ENCODE data around the gene OSTM1.

The OSTM1 gene

DNA sequence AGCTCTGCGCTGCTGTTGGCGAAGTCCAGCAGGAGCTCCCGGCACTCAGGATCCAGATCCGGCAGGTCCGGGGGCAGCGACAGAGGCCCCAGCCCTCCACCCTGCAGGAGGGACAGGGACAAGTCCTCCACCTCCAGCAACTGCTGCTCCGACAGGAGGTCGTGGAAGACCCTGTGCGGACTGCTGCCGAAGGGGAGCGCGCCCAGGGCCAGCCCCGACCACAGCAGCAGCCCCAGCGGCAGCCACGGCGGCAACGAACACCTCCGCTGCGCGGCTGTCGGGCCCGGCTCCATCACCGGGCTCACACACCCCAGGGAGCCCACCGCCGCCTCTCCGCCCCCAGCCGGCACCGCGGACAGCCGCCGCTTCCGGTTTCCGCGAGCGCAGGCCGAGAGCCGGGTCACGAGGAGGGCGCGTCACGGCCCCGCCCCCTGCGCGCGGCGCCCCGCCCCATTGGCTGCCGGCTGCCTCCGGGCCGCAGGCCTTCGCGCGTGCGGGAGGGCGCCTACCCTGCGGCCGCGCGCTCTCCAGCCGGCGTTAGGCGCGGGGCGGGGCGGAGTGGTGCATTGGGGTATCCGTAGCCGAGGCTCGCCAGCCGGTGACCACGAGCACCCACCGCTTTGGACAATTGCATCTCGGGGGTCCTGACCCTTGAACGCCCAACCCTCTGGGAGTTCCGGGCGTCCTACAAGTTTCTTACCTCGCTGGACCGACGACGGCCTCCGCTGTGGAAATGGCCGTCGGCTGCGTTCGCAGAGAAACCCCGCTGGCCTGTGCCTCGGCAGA, at the start of gene OSTM1:
TSS of gene OSTM1 (minus strand) at position 383 of the 786 bp plus-strand sequence. CDS start at position 293, 90 bp downstream.
- H3K27ac ChIP-seq: peak within 1 kb of the TSS; percentile 76 to 81

GRCh38 chr6:108123946-108124345, 49.4 kb upstream of the OSTM1 start:
- Histone ChIP-seq H3K27ac (no peak overlapping the region), H3K4me3 (no peak overlapping the region)
- DNase-seq (ENCODE audit: low spot score): no peak
- TF ChIP-seq, protein P1, sequence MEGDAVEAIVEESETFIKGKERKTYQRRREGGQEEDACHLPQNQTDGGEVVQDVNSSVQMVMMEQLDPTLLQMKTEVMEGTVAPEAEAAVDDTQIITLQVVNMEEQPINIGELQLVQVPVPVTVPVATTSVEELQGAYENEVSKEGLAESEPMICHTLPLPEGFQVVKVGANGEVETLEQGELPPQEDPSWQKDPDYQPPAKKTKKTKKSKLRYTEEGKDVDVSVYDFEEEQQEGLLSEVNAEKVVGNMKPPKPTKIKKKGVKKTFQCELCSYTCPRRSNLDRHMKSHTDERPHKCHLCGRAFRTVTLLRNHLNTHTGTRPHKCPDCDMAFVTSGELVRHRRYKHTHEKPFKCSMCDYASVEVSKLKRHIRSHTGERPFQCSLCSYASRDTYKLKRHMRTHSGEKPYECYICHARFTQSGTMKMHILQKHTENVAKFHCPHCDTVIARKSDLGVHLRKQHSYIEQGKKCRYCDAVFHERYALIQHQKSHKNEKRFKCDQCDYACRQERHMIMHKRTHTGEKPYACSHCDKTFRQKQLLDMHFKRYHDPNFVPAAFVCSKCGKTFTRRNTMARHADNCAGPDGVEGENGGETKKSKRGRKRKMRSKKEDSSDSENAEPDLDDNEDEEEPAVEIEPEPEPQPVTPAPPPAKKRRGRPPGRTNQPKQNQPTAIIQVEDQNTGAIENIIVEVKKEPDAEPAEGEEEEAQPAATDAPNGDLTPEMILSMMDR (IDR thresholded peaks at IDR 0.05): no peak

More for the DNA sequence above, at the start of gene OSTM1:
- DNase-seq (ENCODE audit: low spot score): peak; percentile 91
- H3K4me3 ChIP-seq: peak within 1 kb of the TSS; percentile 82
- TF ChIP-seq, protein P1 (IDR thresholded peaks at IDR 0.05): no peak

DNA sequence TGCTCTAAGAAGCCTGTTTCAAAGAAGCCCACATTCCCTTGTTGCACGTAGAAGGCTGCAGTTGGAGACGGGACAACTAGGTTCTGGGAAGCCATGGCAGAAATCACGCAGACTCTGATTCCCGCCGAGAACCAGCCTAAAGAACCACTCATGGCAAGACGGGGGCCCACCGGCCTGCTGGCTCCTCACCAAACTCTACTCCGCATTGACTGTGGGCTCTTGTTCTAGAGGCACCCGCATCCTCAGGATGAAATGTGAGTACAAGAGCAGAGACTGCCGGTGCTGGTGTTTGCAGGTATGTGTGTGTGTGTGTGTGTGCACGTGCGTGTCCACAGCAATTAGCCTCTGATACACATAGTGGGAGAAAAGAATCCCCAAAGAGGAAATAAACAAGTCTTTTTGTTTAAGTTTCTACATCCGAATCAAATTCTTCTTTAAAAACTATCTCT, 49.0 kb upstream of the OSTM1 start:
- H3K4me3 ChIP-seq: no peak overlapping the region
- DNase-seq (ENCODE audit: low spot score): no peak
- H3K27ac ChIP-seq: no peak overlapping the region
- TF ChIP-seq, protein P1 (IDR thresholded peaks at IDR 0.05): no peak

GRCh38 chr6:108121612-108122011, 47.1 kb upstream of the OSTM1 start:
- no peak for DNase-seq (ENCODE audit: low spot score)
- H3K4me3 ChIP-seq: no peak overlapping the region
- TF ChIP-seq, protein P1 (IDR thresholded peaks at IDR 0.05): no peak
- H3K27ac ChIP-seq: no peak overlapping the region

- TF ChIP-seq, protein P1 (IDR thresholded peaks at IDR 0.05): no peak
- Histone ChIP-seq H3K4me3 (no peak overlapping the region), H3K27ac (no peak overlapping the region)
- DNase-seq (ENCODE audit: low spot score): no peak
Measured at GRCh38 chr6:108120311-108120710, 45.8 kb upstream of the OSTM1 start.

DNA sequence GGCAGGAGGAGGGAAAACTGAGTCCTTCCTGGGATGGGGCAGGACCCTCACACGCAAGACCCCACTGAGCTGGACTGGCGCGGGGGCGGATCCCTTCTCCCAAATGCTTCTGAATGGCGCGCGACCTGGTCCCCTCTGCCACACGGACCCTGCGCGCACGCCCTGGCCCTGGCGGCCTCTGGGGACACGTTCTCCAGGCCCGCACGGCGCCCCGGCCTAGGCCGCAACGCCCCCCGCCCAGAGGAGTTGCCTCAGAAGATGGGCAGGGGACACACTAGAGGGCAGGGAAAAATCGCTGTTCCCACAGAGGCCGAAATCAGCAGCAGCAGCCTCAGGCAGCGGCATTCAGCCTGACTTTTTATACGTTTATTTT, 45.2 kb upstream of the OSTM1 start:
- TF ChIP-seq, protein P1 (IDR thresholded peaks at IDR 0.05): no peak
- H3K27ac ChIP-seq: no peak overlapping the region
- no peak for DNase-seq (ENCODE audit: low spot score)
- peak overlapping the region; percentile 72 for H3K4me3 ChIP-seq

Measured in coronary artery (tissue), 2 donors.